ENCODE data around the gene HDAC4.

Gene HDAC4

DNA sequence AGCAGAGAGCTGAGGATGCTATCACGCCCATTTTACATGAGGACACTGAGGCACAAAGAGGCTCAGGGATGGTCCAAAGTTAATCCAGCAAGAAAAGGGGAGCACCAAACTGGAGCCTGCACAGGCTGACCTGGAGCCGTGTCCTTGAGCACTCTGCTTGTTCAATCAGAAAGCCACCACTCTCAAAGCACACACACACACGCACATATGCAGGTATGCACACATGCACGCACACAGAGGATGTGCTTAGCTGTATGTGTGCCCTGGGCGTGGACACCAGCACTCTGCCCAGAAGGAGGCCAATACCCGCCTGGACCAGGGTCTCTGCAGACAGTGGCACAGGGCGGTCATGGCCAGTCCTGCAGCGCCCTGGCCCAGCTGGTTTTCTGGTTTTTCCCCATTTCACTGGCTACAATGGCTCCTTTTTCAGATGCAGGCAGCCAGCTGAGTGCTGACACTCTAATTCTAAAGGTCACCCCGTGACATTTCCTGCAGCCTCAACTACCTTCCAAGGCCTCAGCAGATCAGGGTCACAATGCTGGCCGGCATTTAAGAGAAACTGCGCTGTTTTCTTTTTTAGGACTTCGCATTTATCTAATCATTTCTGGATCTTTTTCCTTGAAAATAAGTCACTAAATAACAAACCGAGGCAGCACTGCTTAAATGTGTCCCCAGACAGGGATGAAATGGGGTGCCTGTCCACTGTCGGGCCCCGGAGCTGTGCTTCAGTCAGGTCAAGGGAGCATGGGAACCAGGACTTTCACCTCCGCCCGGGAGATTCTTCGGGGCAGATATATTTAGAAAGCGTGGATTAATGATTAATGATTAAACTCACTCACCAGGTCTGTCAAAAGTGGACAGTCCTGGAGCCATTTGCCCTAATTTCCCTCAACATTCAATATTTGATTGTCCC, 104.5 kb downstream of the HDAC4 start:
- no peak for DNase-seq (ENCODE audit: low read depth)

DNA sequence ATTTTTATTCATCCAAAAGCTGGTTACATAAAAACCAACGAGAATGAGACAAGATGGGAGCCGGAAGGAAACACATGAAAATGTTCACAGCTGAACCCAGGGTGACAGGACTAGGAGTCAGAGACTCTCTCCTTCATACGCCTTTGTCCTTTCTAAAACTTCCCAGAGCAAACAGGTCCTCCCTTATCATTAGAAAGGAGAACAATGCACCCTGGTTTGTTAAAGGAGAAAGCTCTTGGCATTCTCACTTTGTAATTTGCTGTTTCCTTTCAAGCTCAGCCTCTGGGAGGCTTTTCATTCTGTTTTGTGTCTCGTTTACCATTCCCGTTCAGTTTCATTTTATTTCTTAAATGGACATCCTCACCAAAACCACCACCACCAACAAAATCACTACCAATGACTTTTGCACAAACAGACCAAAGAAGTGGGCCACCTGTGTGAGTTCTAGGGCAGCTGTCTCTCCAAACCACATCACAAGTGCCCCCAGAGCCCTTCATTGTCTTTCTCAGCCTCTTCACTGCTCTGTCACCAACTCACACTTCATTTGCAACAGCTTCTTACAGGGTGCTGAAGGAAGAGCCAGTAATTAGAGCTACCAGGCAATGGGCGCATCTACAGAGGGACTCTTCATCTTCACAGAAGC, 105.3 kb downstream of the HDAC4 start:
- no peak for DNase-seq (ENCODE audit: low read depth)

DNA sequence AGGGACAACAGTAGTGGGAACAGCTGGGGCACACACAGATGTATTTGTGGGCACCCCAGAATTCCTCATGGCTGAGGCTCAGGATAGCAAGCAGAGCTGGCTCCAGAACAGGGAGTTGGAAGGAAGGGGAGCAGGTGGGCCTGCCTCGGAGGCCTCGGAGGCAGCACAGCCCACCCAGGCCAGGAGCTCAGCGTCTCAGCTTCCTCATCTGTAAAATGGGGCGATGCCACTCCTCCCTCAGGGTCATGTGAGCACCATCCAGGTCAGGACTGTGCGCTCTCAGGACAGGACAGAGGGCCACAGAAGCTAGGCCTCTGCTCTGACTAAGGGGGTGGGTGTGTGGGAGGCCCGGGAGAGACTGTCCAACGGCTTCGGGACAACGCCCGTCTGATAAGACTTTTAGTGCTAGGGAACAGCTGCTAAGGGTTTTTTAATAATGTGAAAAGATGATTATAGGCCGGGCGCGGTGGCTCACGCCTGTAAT, 106.2 kb downstream of the HDAC4 start:
- DNase-seq (ENCODE audit: low read depth) = no peak

DNA sequence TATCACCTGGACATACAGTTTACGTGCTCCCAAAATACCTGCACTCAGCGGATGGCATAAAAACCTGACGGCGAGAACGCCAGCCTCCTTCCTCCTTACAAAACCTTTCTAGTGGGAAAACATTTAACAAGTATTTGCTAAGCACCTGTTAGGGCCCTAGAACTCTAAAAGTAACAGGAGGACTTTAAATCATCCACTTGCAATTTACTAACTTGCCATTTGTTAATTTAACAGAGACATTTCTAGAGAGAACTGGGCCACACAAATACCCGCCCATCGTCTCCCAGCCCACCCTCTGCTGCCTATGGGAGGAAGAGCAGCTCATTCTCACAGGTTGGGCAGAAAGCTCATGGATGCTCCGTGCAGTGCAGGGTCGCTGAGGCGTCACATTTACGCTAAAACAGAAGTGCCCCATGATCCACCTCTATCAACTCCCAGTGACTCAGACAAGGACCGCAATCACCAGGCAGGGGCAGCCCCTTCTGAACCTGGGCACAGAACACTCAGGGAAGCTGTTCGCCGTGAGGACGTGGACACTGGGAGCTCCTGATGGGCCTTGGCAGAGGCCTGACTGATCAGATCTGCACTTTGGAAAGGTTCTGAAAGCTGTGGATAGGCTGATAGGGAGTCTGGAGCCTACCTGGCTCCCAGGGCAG, 106.9 kb downstream of the HDAC4 start:
- no peak for DNase-seq (ENCODE audit: low read depth)

DNA sequence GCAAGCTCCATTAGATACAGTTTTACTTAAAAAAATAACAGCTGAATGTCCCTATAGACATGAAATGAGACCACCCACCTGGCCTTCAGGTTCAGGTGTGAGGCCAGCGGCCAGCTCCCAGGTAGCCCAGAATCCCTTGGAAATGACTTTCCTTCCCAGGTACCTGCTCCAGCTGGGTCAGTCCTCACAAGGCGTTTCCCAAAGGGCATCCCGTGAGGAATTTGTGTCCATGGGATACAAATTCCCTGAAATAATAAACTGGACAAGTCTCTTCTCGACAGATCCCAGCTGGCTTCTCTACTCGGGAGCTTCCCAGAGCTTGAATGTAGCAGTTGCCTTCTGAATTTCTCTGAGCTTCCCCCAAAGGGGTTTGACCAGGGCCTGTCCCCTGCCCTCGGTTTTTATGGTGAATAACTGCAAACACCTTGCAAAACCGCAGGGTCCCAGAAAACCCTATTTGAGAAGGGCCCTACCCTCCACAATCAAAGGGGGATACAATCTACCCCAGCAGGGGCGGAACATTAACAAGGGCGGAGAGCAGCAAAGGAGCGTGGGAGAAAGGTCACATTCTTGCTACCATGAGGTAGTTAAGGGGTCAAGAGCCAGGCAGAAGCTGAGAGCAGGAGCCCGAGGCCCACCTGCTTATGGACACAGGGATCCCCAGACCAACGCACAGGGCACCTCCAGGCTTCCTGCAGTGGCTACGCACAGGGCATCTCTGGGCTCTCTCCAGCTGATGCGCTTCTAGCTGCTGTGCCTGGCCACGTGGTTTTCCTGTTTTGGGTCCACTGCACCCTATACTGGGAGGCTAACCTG, 107.7 kb downstream of the HDAC4 start:
- no peak for DNase-seq (ENCODE audit: low read depth)

DNA sequence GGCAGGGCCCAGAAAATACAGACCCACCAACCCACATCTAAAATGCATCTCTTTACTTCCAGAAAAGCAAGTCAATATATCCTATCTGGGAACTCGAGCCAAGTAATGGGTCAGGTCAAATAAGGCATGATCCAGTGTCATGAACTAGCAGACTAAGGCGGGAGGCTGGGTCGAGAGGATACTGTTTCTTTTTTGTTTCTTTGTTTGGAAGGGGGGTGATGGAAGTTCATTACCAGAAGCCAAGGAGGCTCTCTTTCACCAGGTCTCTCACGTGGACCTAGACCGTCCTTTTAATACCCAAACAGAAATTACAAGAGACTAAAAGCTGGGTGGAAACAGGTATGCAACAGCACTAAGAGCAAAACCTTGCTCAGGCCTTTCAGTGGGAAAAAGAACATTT, 108.3 kb downstream of the HDAC4 start:
- no peak for DNase-seq (ENCODE audit: low read depth)

DNA sequence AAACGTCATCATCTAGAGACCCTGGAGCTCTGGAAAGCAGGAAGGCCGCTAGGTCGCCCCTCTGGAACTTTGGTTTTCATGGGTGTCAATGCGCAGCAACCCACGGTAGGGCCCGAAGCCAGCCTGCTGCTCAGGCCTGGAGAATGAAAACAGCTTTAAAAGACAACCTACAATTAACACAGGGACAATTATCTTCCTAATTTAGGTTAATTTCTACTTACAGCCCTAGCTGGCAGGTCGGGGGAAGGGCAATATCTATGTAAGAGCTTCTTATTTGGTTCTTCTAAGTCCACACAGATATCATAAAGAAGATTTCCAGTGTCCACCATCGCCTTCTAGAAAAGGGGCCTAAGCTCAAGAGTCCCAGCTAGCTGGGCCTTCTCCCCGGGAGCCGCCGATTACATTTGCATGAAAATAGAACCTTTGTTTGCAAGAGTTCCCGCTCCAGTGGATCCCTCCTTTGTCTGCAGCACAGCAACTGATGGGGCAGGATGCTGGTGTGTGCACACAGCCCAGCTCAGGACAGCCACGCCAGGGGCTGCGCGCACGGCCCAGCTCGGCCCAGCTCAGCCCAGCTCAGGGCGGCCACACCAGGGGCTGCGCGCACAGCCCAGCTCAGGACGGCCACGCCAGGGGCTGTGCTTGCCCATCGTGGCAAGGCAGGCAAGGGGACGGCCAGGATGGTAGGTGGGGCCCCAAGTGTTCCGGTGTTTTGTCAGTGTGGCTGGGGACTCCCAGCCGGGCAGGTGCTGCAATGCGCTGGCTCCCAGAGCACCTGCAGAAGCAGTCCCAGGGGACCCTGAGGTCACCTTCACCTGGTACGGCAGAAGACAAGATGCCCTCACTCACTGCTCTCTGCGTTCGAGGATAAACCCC, 109.1 kb downstream of the HDAC4 start:
- no peak for DNase-seq (ENCODE audit: low read depth)

DNA sequence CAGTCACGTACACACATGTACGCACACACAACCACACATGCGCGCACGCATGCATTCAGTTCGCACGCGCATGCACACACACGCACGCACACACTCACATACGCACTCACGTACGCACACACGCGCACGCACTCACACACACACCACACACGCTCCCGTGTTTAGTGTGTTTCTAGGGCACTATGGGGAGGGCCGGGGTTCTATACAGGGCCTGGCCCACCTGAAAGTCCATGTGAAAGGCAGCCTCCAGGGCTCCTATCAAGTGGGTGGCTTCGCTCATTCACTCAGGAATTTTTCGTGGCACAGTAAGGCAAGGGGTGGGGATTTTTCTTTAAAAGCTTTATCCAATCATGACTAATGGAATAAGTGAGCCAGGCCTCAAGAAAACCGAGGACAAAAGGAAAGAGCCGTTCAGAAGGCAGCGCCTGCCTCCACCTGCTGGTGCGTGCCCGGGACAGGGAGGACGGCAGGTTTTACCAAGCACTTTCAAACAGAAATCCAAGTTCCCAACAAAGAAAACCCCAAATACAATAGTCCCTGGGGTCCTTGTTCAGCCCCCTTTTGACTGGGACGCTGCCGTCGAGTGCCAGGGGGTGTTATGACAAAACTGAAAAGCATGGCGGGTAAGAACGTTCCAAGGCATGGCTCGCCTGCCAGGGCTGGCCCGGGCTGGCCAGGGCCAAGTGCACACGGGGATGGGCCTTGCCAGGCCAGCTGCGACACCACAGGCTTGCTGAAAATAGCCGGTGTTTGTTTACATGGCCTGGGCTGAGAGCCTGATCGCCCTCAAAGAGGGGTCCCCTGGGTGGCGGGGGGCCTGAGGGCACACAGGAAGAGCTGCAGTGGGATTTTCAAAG, 110.0 kb downstream of the HDAC4 start:
- DNase-seq (ENCODE audit: low read depth) = no peak

DNA sequence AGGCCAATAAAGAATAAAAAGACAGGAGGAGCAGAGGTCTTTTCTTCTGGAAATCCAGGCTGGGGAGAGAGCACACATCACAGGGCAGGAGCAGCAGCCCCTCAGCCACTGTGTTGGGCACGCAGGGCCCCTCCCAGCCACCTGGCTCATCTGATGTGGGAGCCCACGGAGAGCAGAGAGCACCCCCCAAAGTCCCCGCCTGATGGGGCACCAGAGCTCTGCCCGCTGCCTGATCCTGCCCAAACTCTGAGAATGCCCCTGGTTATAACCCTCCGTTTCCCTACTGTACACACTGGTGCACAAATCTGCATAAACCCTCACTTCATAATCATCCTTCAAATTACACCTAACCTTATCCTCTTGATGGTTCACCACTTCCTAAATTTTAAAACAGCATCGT, 111.3 kb downstream of the HDAC4 start:
- DNase-seq (ENCODE audit: low read depth) = no peak

DNA sequence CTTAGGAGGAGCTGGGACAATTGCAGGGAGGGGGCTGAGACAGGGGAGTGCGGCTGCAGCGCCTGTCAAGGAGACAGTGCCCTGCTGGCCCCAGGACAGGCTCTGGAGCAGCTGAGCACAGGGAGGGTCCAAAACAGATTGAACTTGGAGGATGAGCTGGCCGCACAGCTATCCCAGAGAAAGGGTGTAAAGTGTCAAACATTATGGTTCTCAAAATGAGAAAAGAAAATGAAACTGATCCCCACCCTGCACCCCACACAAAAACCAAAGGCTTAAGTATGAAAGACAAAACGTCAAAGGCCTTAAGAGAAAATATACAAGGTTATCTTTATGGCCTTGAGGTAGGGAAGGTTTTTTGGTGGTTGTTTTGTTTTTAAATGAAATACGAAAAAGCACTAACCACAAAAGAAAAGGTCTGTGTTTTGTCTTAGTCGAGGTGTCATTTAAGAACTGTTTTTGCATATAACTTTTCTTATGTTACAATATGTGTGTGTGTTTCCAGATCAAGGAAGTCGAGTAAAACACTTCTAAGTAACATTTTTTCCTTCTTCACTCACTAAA, 111.8 kb downstream of the HDAC4 start:
- no peak for DNase-seq (ENCODE audit: low read depth)

DNA sequence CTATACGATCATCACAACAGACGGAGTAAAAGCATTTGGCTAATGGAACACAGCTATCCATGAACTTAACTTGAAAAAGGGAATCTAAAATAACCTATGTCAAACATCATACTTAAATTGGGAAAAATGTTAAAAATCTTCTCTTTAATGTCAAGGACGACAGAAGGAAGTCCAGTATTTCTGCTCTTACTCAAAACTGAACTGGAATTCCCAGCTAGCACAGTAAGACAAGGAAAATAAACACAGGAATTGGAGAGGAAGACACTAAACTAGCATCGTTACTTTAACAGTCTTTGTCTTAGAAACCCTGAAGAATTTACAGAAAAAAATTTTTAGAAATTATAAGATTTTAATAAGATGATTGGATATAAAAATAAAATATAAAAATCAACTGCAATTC, 112.6 kb downstream of the HDAC4 start:
- no peak for DNase-seq (ENCODE audit: low read depth)

DNA sequence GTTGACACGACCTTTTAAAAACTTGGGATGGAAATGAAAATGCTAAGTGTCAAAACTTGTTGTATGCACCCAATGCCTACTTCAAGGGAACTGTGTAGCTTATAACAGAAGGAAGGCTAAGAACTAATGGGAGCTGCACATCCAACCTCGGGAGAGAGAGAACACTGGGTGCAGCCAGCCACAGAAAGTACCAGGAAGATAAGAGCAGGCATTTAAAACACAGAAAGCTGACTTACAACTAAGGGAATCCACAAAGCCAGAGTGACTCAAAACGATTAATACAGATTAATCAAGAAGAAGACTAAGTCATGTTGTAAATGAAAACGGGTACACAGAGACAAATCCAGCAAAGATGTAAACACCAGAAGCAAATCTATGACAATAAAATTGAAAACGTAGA, 113.4 kb downstream of the HDAC4 start:
- no peak for DNase-seq (ENCODE audit: low read depth)

DNA sequence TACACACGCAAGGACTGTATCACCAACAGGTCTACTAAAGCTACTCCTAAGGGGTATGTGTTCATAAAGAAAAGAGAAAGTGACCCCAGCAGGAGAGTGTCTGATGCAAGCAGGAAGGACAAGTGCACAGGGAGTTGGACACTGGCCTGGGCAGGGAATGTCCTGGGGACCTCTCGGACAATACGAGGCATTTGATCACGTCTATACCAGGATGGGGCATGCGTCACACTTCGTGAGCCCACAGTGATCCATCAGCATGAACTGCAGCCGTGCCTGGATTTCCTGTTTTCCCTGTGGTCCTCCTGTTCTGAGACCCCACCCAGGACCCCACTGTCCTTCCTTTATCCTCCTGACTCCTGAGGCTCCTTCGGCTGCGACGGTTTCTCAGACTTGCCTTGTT, 113.9 kb downstream of the HDAC4 start:
- DNase-seq (ENCODE audit: low read depth) = no peak

DNA sequence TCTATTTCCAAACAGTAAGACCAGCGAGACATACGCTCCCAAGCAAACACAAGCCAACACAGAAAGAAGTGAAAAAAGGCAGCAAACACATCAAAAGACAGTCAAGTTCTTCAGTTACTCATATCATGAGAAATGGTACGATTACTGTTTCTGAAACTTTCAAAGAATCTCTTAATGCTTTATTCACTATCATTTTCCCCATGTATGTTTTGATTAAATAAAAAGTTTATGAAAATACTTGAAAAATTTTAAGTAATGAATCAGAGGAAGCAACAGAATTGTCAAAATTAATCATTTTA, 114.9 kb downstream of the HDAC4 start:
- DNase-seq (ENCODE audit: low read depth) = no peak

DNA sequence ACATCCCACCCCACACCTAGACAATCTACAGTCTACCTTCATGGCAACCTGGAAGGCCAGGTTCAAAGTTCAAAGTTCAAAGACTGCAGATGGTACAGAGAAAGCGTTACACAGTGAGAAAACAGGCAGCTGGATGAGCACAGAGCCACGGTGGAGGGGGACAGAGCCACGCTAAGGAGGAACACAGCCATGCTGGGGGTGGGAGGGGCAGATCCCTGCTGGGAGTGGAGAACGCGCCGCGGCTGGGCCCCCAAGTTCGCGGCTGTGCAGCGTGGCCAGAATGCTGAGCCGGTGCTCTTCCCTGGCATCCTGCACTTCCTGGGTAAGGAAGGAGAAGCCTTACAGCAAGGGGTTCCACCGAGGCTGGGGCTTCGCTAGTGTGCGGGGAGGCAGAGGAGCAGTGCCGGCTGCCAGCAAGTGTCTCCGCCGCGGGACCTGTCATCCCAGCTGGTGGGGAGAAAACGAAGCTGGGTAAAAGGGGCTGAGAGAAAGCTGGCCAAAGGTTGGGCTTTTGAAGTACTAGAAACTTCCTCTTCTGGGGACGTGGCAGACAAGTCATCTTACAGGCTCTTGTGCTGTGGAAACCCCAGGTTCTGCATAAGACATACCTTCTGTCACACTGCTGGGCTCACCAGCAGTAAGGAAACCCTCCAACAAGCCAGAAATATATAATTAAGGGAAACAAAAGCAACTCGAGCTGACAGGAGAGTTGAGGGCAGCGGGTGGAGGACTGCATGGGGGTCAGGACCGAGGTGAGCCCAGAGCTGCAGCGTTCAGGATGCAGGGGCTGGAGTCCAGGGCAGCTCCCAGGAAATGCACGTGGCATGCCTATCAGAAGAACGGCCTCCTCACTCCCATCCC, 115.5 kb downstream of the HDAC4 start:
- no peak for DNase-seq (ENCODE audit: low read depth)

DNA sequence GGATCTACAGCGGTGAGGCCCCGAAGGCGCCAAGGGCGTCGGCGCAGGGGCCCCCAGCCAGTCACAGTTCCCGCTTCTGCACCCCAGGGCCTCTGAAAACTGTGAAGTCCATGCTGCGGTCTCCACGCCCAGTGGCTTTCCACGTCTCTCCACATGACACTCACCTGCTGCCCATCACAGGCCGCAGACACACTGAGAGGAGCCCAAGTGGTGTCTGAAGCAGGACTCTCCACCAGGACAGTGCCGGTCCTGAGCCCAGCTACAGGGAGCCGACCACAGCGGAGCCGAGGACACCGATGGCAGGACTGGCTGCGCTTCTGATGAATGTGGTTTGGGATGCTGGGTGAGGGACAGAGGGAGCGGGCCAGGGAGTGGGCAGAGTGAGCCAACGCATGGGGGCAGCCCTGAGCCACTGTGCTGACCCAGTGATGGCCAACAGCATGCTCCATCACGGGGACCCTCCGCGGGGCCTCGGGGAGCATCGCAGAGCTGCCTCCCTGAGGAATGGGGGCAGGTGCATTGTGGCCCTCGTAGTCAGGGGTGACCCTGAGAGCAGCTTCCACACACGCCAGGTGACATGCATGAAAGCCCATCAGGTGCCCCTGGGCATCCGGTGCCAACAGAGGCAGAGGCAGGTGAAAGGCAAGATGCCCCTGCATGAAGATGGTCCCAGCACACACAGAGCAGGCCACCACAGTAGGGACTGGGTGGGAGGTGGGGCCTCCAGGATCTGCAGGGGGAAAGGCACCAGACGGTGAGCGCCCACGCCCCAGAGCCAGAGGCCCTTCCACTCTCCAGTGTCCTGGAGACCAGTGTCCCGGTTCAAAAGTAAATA, 116.6 kb downstream of the HDAC4 start:
- DNase-seq (ENCODE audit: low read depth) = no peak

DNA sequence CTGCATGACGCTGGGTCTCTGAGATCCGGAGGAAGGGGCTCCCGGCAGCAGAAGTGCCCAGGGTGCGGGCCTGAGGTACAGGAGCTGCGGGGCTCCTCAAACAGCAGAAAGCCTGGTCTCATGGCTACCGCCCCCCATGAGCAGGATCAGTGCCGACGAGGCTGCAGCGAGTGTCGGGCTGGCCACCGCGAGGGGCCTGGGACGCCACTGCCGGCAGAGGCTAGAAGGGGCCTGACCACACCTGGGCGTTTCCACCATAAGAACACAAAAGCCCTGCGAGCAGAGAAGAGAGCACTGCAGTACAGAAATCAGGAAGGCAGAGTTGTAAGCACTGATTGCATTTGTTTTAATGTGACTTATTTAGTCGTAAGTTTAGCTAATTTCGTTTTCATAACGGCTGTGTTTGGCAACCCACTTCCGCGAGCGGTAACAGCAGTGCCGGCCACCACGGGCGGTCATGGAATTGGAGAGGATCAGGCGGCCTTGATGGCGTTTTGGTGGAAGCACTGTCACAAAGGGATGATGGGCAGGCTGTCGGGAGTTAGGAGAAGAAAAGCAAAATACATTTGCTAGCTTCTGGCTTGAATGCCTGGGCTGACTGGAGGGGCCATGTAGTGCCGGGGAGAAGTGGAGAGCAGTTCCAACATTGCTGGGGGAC, 117.4 kb downstream of the HDAC4 start:
- no peak for DNase-seq (ENCODE audit: low read depth)
